ENCODE measurements around the gene CES4A.
"Not testable (repeated sequence)": the region's sequence is repeated elsewhere in the genome, so short reads cannot be mapped to it uniquely, and the experiment has no call there.

The CES4A gene

DNA sequence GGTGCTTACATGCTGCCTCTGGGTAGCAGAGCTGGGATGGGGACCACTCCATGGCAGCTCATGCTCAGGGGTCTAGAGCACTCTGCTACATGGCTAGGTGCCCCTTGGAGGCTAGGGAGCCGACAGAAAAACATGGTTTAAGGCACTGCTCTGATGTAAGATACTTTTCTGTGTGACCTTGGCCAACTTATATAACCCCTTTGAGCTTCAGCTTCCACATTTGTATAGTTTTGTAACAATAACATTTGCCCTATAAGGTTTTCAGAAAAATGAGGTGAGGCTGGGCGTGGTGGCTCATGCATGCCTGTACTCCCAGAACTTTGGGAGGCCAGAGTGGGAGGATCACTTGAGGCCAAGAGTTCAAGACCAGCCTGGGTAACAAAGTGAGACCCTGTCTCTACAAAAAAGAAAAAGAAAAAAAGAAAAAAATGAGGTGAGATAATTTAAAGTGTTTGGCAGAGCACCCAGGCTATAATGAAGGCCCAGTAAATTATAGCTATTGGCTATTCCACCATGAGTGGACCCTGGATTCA is 3.2 kb downstream of the CES4A start:
- no peak for DNase-seq (ENCODE audit: low read depth)

GRCh38 chr16:66993558-66993957 is 5.2 kb downstream of the CES4A start:
- DNase-seq (ENCODE audit: low read depth): not testable (repeated sequence)

DNA sequence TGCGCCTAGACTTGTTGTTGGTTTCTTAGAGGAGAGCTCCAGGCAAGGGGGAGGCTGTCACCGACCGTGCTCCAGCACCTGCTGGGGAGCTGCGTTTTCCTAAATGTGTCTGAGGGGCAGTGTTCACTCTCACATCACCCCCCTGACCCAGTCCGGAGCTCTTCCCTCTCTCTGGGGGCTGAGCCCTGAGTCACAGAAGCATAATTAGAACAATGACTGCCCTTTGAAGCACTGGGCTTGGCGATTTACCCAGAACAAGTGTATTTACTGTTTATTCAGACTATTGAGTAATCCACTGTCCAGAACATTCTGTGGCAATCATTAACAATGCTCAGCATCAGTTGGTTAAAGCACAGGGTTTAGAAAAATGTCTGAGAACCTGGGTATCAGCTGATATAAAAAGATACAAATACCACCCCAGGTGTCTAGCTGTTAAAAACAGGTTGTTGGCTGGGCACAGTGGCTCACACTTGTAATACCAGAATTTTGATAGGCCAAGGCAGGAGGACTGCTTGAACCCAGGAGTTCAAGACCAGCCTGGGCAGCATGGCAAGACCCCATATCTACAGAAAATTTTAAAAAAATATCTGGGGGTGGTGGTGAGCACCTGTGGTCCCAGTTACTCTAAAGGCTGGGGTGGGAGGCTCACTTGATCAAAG is 8.1 kb downstream of the CES4A start:
- DNase-seq (ENCODE audit: low read depth): peak; percentile 65

- DNase-seq (ENCODE audit: low read depth): no peak
Observed at GRCh38 chr16:66996983-66997358, 8.6 kb downstream of the CES4A start.

- peak; percentile 41 for DNase-seq (ENCODE audit: low read depth)
Observed at GRCh38 chr16:67000384-67001351, 12.3 kb downstream of the CES4A start.

GRCh38 chr16:67001726-67002125 is 13.3 kb downstream of the CES4A start:
- DNase-seq (ENCODE audit: low read depth): peak; percentile 35

- peak; percentile 53 for DNase-seq (ENCODE audit: low read depth)
Observed at GRCh38 chr16:67006930-67007658, 18.7 kb downstream of the CES4A start.

DNA sequence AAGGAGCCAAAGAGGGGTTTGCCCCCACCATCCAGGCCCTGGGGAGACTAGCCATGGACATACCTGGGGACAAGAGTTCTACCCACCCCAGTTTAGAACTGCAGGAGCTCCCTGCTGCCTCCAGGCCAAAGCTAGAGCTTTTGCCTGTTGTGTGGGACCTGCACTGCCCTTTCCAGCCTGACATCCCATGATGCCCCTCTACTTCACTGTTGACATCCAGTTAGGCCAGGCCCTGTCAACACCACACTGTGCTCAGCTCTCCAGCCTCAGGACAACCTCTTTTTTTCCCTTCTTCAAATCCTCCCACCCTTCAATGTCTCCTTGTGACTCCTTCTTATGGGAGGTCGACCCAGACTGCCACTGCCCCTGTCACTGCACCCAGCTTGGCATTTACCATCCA is 20.8 kb downstream of the CES4A start:
- no peak for DNase-seq (ENCODE audit: low read depth)

DNA sequence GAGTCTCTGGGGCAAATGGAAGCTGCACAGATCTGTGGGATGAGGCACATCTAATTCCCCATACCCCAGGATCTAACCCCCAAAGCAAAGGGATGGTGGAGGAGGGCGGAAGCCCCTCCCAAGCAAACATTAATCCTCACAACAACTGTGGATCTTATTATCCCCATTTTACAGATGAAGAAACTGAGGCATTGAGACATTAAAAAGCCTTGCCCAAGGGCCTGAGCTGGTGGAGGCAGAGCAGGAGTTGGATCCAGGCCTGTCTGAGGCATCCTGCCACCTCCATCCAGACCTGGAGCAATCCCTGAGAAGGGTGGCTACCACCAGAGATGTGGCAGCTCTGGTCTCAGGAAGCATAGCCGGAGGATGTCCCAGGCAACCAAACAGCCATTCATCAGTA is 22.9 kb downstream of the CES4A start:
- DNase-seq (ENCODE audit: low read depth): no peak

DNA sequence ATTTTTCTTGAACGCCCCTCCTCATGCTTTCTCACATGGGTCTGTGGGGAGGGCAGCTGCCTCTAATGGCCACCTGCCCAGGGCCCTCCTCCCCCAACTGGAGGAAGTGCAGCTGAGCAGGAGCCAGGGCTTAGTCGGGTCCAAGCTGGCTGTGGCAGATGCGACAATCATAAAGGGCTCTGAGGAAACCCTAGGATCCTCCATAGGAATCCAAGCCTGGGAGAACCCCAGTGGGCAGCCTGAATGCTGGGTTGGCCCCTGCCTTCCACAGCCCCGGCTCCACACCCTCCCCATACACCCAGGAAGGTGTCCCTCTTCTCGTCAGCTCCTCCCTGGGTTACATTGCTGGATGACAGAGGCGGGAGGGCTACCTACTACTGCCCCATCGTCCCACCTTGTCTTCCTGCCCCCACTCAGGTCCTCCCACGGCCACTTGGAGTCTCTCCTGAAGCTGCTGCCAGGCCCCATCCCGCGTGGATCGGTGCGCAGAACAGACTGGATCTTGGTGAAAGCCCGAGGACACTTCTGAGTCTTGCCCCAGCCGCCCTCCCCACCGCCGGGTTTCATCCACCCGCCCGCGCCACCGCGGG is 24.9 kb downstream of the CES4A start:
- no peak for DNase-seq (ENCODE audit: low read depth)

GRCh38 chr16:67013823-67014633 is 25.6 kb downstream of the CES4A start:
- DNase-seq (ENCODE audit: low read depth): peak; percentile 69

- no peak for DNase-seq (ENCODE audit: low read depth)
Observed at GRCh38 chr16:67014634-67015312, 26.4 kb downstream of the CES4A start.

GRCh38 chr16:67015313-67015731 is 26.9 kb downstream of the CES4A start:
- DNase-seq (ENCODE audit: low read depth): no peak

GRCh38 chr16:67016143-67016542 is 27.8 kb downstream of the CES4A start:
- DNase-seq (ENCODE audit: low read depth): no peak

- no peak for DNase-seq (ENCODE audit: low read depth)
Observed at GRCh38 chr16:67016681-67017420, 28.5 kb downstream of the CES4A start.

DNA sequence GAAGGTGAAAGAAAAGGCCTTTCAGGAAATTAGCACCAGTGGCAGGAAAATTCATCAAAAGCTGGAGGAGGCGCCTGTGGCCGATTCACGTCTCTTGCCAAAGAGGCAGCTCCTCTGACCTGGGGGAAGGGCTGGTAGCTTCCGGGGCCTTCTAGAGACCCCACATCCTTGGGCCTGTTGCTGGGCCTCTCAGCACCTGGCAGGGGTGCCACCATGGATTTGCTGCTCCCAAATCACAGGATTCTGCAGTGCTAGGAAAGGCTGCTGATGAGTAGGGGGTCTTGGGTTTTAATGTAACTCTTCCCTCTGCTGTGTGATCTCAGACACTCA is 29.0 kb downstream of the CES4A start:
- DNase-seq (ENCODE audit: low read depth): no peak

GRCh38 chr16:67017810-67018488 is 29.6 kb downstream of the CES4A start:
- peak; percentile 96 for DNase-seq (ENCODE audit: low read depth)

DNA sequence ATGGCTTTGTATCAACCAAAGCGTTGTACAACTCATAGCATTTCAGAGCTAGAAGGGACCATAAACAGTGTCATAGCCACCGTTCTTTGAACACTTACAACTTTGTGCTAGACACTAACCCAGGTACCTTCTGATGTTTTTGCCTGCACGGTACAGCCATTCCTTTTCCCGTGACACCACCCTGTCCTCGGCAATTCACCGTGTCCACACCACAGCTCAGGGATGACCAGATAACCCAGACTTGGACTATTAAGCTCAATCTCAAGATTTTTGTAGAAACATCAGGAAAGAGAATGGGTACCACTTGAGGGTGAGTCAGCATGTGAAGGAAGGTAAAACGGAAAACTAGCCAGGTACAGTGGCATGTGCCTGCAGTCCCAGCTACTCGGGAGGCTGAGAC is 30.8 kb downstream of the CES4A start:
- DNase-seq (ENCODE audit: low read depth): no peak

DNA sequence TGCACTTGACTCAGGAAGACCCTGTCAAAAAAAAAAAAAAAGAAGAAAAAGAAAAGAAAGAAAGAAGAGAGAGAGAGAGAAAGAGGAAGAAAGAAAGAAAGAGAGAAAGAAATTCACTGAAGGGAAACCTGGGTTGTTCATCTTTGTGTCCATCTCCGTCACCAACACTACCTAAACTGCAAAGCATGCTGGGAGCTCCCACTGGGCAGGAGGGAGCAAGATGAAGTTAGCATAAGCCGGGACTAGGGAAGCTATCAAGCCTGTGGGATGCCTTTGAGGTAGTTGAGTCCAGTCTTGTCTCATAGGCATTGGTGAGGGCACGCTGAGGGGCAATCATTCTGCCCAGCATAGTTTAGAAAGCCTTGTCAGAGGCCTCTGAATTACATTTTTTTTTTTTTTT is 32.9 kb downstream of the CES4A start:
- no peak for DNase-seq (ENCODE audit: low read depth)

All from EH (cell line).